ENCODE measurements around the gene HBEGF.
A peak's percentile ranks its signal among the peaks of the same experiment; 100 is the strongest.
"Not testable (repeated sequence)": the region's sequence is repeated elsewhere in the genome, so short reads cannot be mapped to it uniquely, and the experiment has no call there.

HBEGF gene

GRCh38 chr5:140360681-140361479, 14.5 kb upstream of the HBEGF start:
- no peak for DNase-seq (ENCODE audit: low spot score)

GRCh38 chr5:140360101-140360500, 13.7 kb upstream of the HBEGF start, which contains the start of gene SLC4A9:
SLC4A9 (plus strand) TSS chr5:140360194; CDS start chr5:140360237, 43 bp downstream.
- DNase-seq (ENCODE audit: low spot score): no peak

DNA sequence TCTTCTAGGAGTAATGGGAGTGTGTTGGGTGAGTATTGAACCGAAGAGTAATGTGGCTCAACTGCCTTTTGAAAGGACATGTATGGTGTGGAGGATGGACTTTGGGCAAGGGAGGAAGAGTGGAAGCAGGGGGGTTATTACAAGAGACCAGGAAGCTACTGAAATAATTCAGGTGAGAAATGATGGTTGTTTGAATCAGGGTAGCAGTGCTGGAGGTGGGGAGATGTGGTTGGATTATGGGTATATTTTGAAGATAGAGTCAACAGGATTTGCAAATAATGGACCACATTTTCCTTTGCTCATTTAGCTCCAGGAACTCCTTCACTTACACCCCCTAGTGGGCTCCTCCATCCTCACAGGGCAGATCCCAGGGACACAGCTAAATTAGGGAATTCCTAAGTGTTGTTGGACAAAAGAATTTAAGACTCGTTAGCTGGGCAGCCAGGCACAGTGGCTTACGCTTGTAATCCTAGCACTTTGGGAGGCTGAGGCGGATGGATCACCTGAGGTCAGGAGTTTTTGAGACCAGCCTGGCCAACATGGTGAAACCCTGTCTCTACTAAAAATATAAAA, 12.4 kb upstream of the HBEGF start:
- peak; percentile 65 for DNase-seq (ENCODE audit: low spot score)

- peak; percentile 89 for DNase-seq (ENCODE audit: low spot score)
Observed at GRCh38 chr5:140357726-140358093, 11.3 kb upstream of the HBEGF start.

DNA sequence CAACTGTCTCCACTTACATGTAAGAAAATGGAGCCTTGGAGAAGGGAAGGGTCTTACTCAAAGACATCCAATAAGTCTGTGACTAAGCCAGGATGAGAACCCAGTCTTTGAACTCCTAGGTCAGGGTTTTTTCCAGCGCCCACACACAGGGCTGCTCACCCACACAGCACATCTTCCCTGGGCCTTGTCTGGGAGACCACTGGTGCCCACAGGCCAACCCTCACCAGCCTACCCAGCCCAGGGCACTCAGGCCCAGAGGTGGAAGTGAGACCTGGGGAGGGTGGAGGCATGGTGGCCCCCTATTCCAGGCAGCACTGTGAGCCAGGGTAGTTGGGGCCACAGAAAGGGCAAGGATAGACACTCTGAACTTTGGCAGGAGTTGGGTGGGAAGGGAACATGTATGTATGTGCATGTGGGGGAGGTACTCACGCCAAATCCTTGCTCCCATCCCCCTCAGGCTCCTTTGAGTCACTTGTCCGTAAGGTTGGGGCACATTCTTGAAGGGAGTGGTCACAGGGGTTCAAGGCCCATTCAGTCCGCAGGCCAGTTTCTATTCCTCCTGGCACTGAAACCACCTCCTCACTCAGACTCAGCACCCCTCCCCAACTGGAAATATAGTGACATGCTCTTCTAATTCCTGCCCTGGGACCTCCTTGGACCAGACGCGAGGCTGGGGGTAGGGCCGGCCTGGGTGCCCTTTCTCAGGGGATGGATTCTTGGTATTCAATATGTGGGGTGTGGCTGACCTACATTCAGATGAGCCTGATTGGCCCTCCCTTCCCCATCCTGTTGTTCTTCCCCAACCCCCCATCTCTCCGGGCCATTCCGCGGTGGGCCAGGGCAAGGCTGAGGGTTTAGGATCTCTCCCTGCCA, 10.7 kb upstream of the HBEGF start:
- DNase-seq (ENCODE audit: low spot score): no peak

GRCh38 chr5:140355546-140355945, 9.1 kb upstream of the HBEGF start:
- no peak for DNase-seq (ENCODE audit: low spot score)

GRCh38 chr5:140351609-140352334, 5.4 kb upstream of the HBEGF start:
- peak; percentile 59 for DNase-seq (ENCODE audit: low spot score)

DNA sequence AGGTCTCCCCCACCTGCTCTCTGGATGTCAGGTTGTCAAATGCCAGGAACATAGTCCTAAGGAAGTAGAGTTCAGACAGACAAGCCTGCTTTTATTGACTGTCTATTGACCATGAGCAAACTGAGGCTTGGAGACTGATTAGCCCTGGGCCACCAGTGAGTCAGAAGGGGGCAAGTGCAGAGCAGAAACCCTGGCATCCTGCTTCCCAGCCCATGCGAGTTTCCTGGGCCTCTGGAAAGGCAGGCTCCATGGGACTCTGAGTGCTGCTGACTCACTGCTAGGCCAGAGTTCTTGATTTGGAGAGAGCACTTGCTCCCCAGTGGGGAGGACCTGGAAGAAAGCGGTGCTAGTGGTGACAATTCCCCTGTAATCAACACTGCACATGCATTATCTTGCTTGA, 2.8 kb upstream of the HBEGF start:
- no peak for DNase-seq (ENCODE audit: low spot score)

GRCh38 chr5:140348104-140348503, 1.7 kb upstream of the HBEGF start:
- no peak for DNase-seq (ENCODE audit: low spot score)

GRCh38 chr5:140347360-140347759, 957 bp upstream of the HBEGF start:
- no peak for DNase-seq (ENCODE audit: low spot score)

GRCh38 chr5:140345919-140346347, 470 bp downstream of the HBEGF start:
- DNase-seq (ENCODE audit: low spot score): peak; percentile 87

GRCh38 chr5:140344683-140345423, 1.6 kb downstream of the HBEGF start:
- peak; percentile 50 for DNase-seq (ENCODE audit: low spot score)

DNA sequence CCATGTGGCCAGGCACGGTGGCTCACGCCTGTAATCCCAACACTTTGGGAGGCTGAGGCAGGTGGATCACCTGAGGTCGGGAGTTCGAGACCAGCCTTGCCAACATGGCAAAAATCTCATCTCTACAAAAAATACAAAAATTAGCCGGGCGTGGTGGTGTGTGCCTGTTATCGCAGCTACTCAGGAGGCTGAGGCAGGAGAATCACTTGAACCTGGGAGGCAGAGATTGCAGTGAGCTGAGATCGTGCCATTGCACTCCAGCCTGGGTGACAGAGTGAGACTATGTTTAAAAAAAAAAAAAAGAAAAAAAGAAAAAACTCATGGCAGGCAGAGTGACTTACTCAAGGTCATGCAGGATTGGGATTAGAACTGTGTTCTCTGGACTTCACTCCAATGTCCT, 2.6 kb downstream of the HBEGF start:
- DNase-seq (ENCODE audit: low spot score): not testable (repeated sequence)

- no peak for DNase-seq (ENCODE audit: low spot score)
Observed at GRCh38 chr5:140342896-140343295, 3.5 kb downstream of the HBEGF start.

- no peak for DNase-seq (ENCODE audit: low spot score)
Observed at GRCh38 chr5:140342287-140342686, 4.1 kb downstream of the HBEGF start.

- DNase-seq (ENCODE audit: low spot score): no peak
Observed at GRCh38 chr5:140341591-140341990, 4.8 kb downstream of the HBEGF start.

- DNase-seq (ENCODE audit: low spot score): no peak
Observed at GRCh38 chr5:140340605-140341121, 5.7 kb downstream of the HBEGF start.

DNA sequence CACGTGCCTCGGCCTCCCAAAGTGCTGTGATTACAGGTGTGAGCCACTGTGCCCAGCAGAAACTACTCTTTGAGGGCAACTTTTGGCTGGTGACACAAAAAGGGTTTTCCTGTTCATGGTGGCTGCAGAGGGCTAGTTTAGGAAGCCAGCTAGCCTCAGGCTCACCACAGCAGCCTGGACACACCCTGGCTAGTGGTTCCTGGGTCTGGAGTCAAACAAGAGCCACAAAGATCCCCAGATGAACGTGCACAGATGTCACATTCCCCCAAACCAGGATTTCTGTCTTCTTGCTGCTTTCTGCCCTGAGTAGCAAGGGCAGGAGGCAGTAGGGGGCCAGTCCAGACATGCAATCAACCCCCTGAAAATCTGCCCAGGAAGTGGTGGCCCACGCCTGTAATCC, 6.8 kb downstream of the HBEGF start:
- no peak for DNase-seq (ENCODE audit: low spot score)

- no peak for DNase-seq (ENCODE audit: low spot score)
Observed at GRCh38 chr5:140338908-140339307, 7.5 kb downstream of the HBEGF start.

DNA sequence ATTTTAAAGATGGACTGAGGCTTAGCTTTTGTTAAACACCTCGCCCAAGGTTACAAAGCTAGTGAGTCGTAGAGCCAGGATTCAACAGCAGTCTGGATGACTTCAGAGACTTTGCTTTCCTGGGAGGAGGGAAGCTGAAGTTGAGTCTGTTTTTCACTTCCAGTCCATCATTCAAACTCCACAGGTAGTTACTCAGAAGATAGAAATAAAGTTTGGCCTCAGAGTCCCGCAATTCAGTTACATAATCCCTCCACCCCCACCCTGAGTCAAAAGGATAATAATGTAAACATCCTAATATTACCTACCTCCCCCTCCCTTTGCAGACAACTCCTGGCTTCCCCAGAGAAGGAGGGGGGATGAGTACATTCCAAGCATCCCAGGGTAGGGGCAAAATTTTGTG, 8.1 kb downstream of the HBEGF start:
- no peak for DNase-seq (ENCODE audit: low spot score)

GRCh38 chr5:140337880-140338279, 8.5 kb downstream of the HBEGF start:
- DNase-seq (ENCODE audit: low spot score): no peak
